ENCODE results near the gene MYOZ3.

- no peak for TF ChIP-seq EZH2 (IDR thresholded peaks at IDR 0.05; ENCODE audit: insufficient read depth, poor library complexity, severe bottlenecking)
- no peak for TF ChIP-seq EZH2phosphoT487 (IDR thresholded peaks at IDR 0.05; ENCODE audit: insufficient read depth, low read depth)
Measured at GRCh38 chr5:150655221-150655620, 5.8 kb upstream of the MYOZ3 start.
